GM12878 (cell line): ENCODE measurements around the gene DOCK2. TPM values are rescaled to one million over a fixed set of nuclear protein-coding genes. Genes with fewer than 3 reads are reported as not detected.

ENCODE experiments used
- ATAC-seq: fragments of 200-7000 bp; cut with Tn5 transposase; 3 replicates; pipeline ENCODE4 v1.9.1; 2020; ENCODE audit warnings: mild to moderate bottlenecking, moderate library complexity
- BruUV-seq: library from RNA; stranded (reverse); fragments of 400-500 nt; replicated peaks from 2 replicates; lab custom pipeline; 2021; lab: Mats Ljungman, UMichigan
- CTCF ChIA-PET: fragments of 300-600 bp; sonication (Branson Sonifier 250); formaldehyde crosslinking; extraction: SDS; loops from one replicate; lab custom pipeline; 2021; ENCODE audit warnings: inconsistent platforms; lab: Yijun Ruan, JAX
- POLR2A ChIA-PET: fragments of 350-600 bp; formaldehyde crosslinking; extraction: SDS; loops from one replicate; lab custom pipeline; 2021; ENCODE audit warnings: inconsistent platforms; lab: Charles Lee
- RAD21 ChIA-PET: fragments of 300-600 bp; sonication (Branson Sonifier 250); formaldehyde crosslinking; loops from one replicate; lab custom pipeline; 2023; ENCODE audit warnings: antibody characterized with exemption; ENCODE audit not compliant: unreplicated experiment; lab: Charles Lee
- SMC1A ChIA-PET: fragments of 300-600 bp; sonication (Branson Sonifier 250); formaldehyde crosslinking; loops from one replicate; lab custom pipeline; 2023; ENCODE audit not compliant: unreplicated experiment, uncharacterized antibody; lab: Charles Lee
- DNase-seq: peaks from one replicate; pipeline ENCODE4 v3.0.0-alpha.2; 2011; ENCODE audit warnings: low read depth, low spot score
- FAIRE-seq: peaks from 3 replicates; lab custom pipeline; 2011; peaks lifted over from hg19 to GRCh38; lab: Jason Lieb, UNC
- H2AFZ ChIP-seq: 2 replicates; pipeline ENCODE4 v1.6.0; 2011; ENCODE audit warnings: low read depth, low read length, control low read depth; ENCODE audit not compliant: control insufficient read depth
- H3K27ac ChIP-seq: 2 replicates; pipeline ENCODE4 v1.5.1; 2011; ENCODE audit warnings: control low read depth; ENCODE audit not compliant: control insufficient read depth, insufficient read depth
- H3K27me3 ChIP-seq, 2 experiments: replicated peaks in 1 of 2; 2 replicates each; pipeline versions ENCODE4 v1.6.0 to v1.6.1; 2011; ENCODE audit warnings: low read length in 1 of 2; ENCODE audit not compliant: control insufficient read depth in 2 of 2, insufficient read depth in 2 of 2
- H3K36me3 ChIP-seq, 2 experiments: 2 replicates each; pipeline ENCODE4 v1.5.1; 2011; ENCODE audit warnings: low read length in 1 of 2; ENCODE audit not compliant: control insufficient read depth in 2 of 2, insufficient read depth in 2 of 2
- H3K4me1 ChIP-seq: 2 replicates; pipeline ENCODE4 v1.6.1; 2011; ENCODE audit warnings: mild to moderate bottlenecking, low read length, moderate library complexity, mixed read lengths; ENCODE audit not compliant: control insufficient read depth, insufficient read depth
- H3K4me2 ChIP-seq: 2 replicates; pipeline ENCODE4 v1.6.0; 2011; ENCODE audit warnings: control low read depth; ENCODE audit not compliant: control insufficient read depth, insufficient read depth
- H3K4me3 ChIP-seq: fragments of 200-600 bp; sonication (generic); 2 replicates; pipeline ENCODE4 v1.5.1; 2016
- H3K79me2 ChIP-seq: 2 replicates; pipeline ENCODE4 v1.6.0; 2011; ENCODE audit warnings: low read length; ENCODE audit not compliant: control insufficient read depth, insufficient read depth
- H3K9ac ChIP-seq: 2 replicates; pipeline ENCODE4 v1.8.0; 2011; ENCODE audit warnings: low read length, control low read depth, mixed read lengths; ENCODE audit not compliant: control insufficient read depth, insufficient read depth
- H3K9me3 ChIP-seq: replicated peaks from 3 replicates; pipeline ENCODE4 v1.5.1; 2011; ENCODE audit warnings: mild to moderate bottlenecking, low read length; ENCODE audit not compliant: control insufficient read depth, insufficient read depth
- H4K20me1 ChIP-seq: 2 replicates; pipeline ENCODE4 v1.6.0; 2011; ENCODE audit not compliant: control insufficient read depth, insufficient read depth
- ASH2L ChIP-seq: fragments of 300-600, 200-600 bp; sonication (generic); IDR thresholded peaks from 2 replicates; pipeline ENCODE4 v1.6.1; 2017; ENCODE audit warnings: low read depth, mild to moderate bottlenecking, borderline replicate concordance
- BACH1 ChIP-seq: fragments of 450-650 bp; IDR thresholded peaks from 2 replicates; pipeline ENCODE4 v1.6.1; 2017; ENCODE audit warnings: mild to moderate bottlenecking, borderline replicate concordance
- CEBPB ChIP-seq, 2 experiments: fragments of 150-350 bp in 1 of 2; IDR thresholded peaks; 2 replicates each; pipeline ENCODE4 v1.6.1; 2012 to 2014; ENCODE audit warnings: low read depth in 2 of 2, low read length in 2 of 2, borderline replicate concordance in 1 of 2, inconsistent platforms in 1 of 2
- DPF2 ChIP-seq: fragments of 450-650 bp; IDR thresholded peaks from 2 replicates; pipeline ENCODE4 v1.6.1; 2017; ENCODE audit warnings: mild to moderate bottlenecking
- EZH2 ChIP-seq: IDR thresholded peaks from 2 replicates; pipeline ENCODE4 v1.6.1; 2012; ENCODE audit warnings: low read depth, mild to moderate bottlenecking, control low read depth, inconsistent platforms, low read length, borderline replicate concordance; ENCODE audit not compliant: control insufficient read depth
- IKZF1 ChIP-seq: fragments of 450-650 bp; conservative IDR thresholded peaks from 2 replicates; pipeline ENCODE4 v1.6.1; 2017; ENCODE audit warnings: antibody characterized with exemption, mild to moderate bottlenecking
- NBN ChIP-seq: fragments of 450-650 bp; IDR thresholded peaks from 2 replicates; pipeline ENCODE4 v1.6.1; 2016
- NFIC ChIP-seq: IDR thresholded peaks from 2 replicates; pipeline ENCODE4 v1.6.1; 2012; ENCODE audit warnings: low read depth, mild to moderate bottlenecking, inconsistent platforms, low read length, moderate library complexity
- PAX5 ChIP-seq: IDR thresholded peaks from 2 replicates; pipeline ENCODE4 v1.6.1; 2011; ENCODE audit warnings: low read depth, low read length, borderline replicate concordance
- RBBP5 ChIP-seq: fragments of 200-600 bp; sonication (generic); conservative IDR thresholded peaks from 2 replicates; pipeline ENCODE4 v1.6.1; 2016
- RUNX3 ChIP-seq: IDR thresholded peaks from 2 replicates; pipeline ENCODE4 v1.6.1; 2012; ENCODE audit warnings: low read length, inconsistent platforms
- SMC3 ChIP-seq: IDR thresholded peaks from 2 replicates; pipeline ENCODE4 v1.6.1; 2011; ENCODE audit warnings: low read length, improper control_type of control experiment, borderline replicate concordance
- SRF ChIP-seq, 2 experiments: IDR thresholded peaks; 2 replicates each; pipeline ENCODE4 v1.6.1; 2011; ENCODE audit warnings: low read depth in 2 of 2, low read length in 2 of 2, mild to moderate bottlenecking in 1 of 2, moderate library complexity in 1 of 2
- WGBS: methylation state at CpG from one replicate; pipeline ENCODE4 v1.1.6; 2016; ENCODE audit warnings: low lambda C conversion rate; ENCODE audit not compliant: insufficient replicate concordance, insufficient coverage; ENCODE audit errors: missing lambda C conversion rate; 5-methylcytosine and 5-hydroxymethylcytosine counted together
- in situ Hi-C: fragments of 300-500 bp; cut with MboI; formaldehyde crosslinking; loops from 9 replicates; pipeline ENCODE4 v1.14.3; 2018; ENCODE audit warnings: mixed read lengths
- intact Hi-C: fragments of 100-400 bp; cut with micrococcal nuclease; formaldehyde crosslinking; loops from one replicate; pipeline ENCODE4 v1.14.2; 2022; ENCODE audit not compliant: unreplicated experiment
- polyA plus RNA-seq, 11 experiments: library from polyadenylated mRNA; depleted of rRNA in 4 of 11; unstranded in 6 of 11; stranded (reverse) in 5 of 11; fragments of >200 nt; fragmentation: Nextera tagmentation in 4 of 11; fragmentation: Illumina TruSeq in 1 of 11; extraction: Ambion mirVana in 4 of 11; extraction: Trizol in 1 of 11; gene quantifications; 1 replicate in 1 of 11; 2 replicates in 10 of 11; pipeline versions ENCODE4 v1.2.1 to v1.2.3, GENCODE V29; 2011 to 2016; ENCODE audit warnings: inconsistent platforms in 2 of 11, missing spikeins in 2 of 11, low read depth in 1 of 11
- total RNA-seq, 4 experiments: library from RNA; depleted of rRNA in 3 of 4; stranded (reverse); fragments of >200 nt in 3 of 4; fragmentation: Illumina TruSeq in 1 of 4; extraction: Trizol in 1 of 4; gene quantifications; 2 replicates each; pipeline versions ENCODE4 v1.2.1 to v1.2.3, GENCODE V29; 2013 to 2021
- TF ChIP-seq, protein P1 (sequence below): IDR thresholded peaks from 2 replicates; pipeline ENCODE4 v1.6.1; 2011; ENCODE audit warnings: borderline replicate concordance, low read depth, mild to moderate bottlenecking, moderate library complexity, mixed read lengths, low read length; ENCODE audit not compliant: insufficient read depth; ENCODE audit errors: extremely low read length
- TF ChIP-seq, protein P2 (sequence below): fragments of 450-650 bp; formaldehyde crosslinking; IDR thresholded peaks from 2 replicates; pipeline ENCODE4 v1.4.0; 2022; ENCODE audit warnings: mild to moderate bottlenecking, moderate library complexity
- TF ChIP-seq, protein P3 (sequence below): IDR thresholded peaks from 2 replicates; pipeline ENCODE4 v1.6.1; 2012; ENCODE audit warnings: low read depth, low read length, improper control_type of control experiment
- TF ChIP-seq, protein P4 (sequence below): fragments of 450-650 bp; IDR thresholded peaks from 2 replicates; pipeline ENCODE4 v1.6.1; 2017; ENCODE audit warnings: mild to moderate bottlenecking, moderate library complexity

The DOCK2 gene
- total and polyA plus RNA-seq, 10 of the 15 experiments (the other 5 are each of a cell fraction or from before 2014, with no cell fraction given), result 34.2 to 192 (median 118) TPM

DNA sequence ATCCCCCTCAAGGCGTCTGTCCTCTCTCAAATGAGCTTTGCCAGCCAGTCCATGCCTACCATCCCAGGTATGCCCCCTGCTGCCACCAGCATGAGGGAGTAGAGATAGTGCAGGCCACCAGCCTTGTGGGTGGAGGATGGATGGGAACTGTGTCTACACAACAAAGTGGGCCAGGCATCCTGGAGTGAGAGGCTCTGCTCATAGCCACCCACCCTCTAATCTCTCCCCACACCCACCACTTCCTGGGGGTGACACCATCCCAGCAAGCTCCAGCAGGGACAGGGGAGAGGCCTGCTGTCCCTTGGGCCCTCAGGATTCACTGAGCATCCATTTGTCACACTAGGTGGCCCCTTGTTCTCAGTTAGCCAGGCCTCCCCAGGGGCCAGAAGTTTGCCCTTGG lies 443.1 kb downstream of the DOCK2 start:
- POLR2A ChIA-PET, result no interaction called here
- RAD21 ChIA-PET, result no interaction called here
- TF ChIP-seq DPF2 (no peak), RBBP5 (no peak), NBN (no peak), EZH2 (no peak), CEBPB (IDR thresholded peaks at IDR 0.05; ENCODE audit: borderline replicate concordance in 1 of 2, low read depth in 2 of 2, low read length in 2 of 2) (no peak), NFIC (no peak), BACH1 (no peak), RUNX3 (no peak), PAX5 (no peak), IKZF1 (no peak), SRF (IDR thresholded peaks at IDR 0.05; ENCODE audit: low read depth in 2 of 2, low read length in 2 of 2) (no peak), SMC3 (no peak), ASH2L (no peak)
- TF ChIP-seq, protein P1, sequence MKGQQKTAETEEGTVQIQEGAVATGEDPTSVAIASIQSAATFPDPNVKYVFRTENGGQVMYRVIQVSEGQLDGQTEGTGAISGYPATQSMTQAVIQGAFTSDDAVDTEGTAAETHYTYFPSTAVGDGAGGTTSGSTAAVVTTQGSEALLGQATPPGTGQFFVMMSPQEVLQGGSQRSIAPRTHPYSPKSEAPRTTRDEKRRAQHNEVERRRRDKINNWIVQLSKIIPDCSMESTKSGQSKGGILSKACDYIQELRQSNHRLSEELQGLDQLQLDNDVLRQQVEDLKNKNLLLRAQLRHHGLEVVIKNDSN, result no peak
- TF ChIP-seq, protein P2, sequence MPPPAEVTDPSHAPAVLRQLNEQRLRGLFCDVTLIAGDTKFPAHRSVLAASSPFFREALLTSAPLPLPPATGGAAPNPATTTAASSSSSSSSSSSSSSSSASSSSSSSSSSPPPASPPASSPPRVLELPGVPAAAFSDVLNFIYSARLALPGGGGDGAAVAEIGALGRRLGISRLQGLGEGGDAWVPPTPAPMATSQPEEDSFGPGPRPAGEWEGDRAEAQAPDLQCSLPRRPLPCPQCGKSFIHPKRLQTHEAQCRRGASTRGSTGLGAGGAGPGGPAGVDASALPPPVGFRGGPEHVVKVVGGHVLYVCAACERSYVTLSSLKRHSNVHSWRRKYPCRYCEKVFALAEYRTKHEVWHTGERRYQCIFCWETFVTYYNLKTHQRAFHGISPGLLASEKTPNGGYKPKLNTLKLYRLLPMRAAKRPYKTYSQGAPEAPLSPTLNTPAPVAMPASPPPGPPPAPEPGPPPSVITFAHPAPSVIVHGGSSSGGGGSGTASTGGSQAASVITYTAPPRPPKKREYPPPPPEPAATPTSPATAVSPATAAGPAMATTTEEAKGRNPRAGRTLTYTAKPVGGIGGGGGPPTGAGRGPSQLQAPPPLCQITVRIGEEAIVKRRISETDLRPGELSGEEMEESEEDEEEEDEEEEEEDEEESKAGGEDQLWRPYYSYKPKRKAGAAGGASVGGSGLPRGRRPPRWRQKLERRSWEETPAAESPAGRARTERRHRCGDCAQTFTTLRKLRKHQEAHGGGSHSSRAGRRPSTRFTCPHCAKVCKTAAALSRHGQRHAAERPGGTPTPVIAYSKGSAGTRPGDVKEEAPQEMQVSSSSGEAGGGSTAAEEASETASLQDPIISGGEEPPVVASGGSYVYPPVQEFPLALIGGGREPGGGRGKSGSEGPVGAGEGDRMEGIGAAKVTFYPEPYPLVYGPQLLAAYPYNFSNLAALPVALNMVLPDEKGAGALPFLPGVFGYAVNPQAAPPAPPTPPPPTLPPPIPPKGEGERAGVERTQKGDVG (CRISPR knock-in tag), result no peak
- TF ChIP-seq, protein P3, sequence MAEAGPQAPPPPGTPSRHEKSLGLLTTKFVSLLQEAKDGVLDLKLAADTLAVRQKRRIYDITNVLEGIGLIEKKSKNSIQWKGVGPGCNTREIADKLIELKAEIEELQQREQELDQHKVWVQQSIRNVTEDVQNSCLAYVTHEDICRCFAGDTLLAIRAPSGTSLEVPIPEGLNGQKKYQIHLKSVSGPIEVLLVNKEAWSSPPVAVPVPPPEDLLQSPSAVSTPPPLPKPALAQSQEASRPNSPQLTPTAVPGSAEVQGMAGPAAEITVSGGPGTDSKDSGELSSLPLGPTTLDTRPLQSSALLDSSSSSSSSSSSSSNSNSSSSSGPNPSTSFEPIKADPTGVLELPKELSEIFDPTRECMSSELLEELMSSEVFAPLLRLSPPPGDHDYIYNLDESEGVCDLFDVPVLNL, result no peak
- TF ChIP-seq, protein P4, sequence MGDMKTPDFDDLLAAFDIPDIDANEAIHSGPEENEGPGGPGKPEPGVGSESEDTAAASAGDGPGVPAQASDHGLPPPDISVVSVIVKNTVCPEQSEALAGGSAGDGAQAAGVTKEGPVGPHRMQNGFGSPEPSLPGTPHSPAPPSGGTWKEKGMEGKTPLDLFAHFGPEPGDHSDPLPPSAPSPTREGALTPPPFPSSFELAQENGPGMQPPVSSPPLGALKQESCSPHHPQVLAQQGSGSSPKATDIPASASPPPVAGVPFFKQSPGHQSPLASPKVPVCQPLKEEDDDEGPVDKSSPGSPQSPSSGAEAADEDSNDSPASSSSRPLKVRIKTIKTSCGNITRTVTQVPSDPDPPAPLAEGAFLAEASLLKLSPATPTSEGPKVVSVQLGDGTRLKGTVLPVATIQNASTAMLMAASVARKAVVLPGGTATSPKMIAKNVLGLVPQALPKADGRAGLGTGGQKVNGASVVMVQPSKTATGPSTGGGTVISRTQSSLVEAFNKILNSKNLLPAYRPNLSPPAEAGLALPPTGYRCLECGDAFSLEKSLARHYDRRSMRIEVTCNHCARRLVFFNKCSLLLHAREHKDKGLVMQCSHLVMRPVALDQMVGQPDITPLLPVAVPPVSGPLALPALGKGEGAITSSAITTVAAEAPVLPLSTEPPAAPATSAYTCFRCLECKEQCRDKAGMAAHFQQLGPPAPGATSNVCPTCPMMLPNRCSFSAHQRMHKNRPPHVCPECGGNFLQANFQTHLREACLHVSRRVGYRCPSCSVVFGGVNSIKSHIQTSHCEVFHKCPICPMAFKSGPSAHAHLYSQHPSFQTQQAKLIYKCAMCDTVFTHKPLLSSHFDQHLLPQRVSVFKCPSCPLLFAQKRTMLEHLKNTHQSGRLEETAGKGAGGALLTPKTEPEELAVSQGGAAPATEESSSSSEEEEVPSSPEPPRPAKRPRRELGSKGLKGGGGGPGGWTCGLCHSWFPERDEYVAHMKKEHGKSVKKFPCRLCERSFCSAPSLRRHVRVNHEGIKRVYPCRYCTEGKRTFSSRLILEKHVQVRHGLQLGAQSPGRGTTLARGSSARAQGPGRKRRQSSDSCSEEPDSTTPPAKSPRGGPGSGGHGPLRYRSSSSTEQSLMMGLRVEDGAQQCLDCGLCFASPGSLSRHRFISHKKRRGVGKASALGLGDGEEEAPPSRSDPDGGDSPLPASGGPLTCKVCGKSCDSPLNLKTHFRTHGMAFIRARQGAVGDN, result no peak

More for the DNA sequence above, 443.1 kb downstream of the DOCK2 start:
- FAIRE-seq (no peak), DNase-seq (no peak), ATAC-seq (no peak)
- H3K27me3 ChIP-seq, result no peaks in the 10 kb centered on the region
- CTCF ChIA-PET, result no interaction called here
- WGBS, result 100% methylated on average over 1 of the region's 1 CpG
- in situ Hi-C loops (no loop called here), intact Hi-C loops (no loop called here)
- BruUV-seq, result no TSS peak
- H3K9me3 ChIP-seq, result no peaks in the 10 kb centered on the region
- H3K27ac ChIP-seq, result no peak overlapping the region
- no peak overlapping the region for H3K4me3 ChIP-seq
- H3K36me3 ChIP-seq, result peaks cover 42 to 57% of the 10 kb centered on the region in 2 experiments; a peak in 3 of 4 replicates
- no peaks in the 10 kb centered on the region for H4K20me1 ChIP-seq
- SMC1A ChIA-PET, result no interaction called here
- no peaks in the 10 kb centered on the region for H3K4me1 ChIP-seq
- no peak overlapping the region for H2AFZ ChIP-seq
- H3K4me2 ChIP-seq, result no peak overlapping the region
- no peaks in the 10 kb centered on the region for H3K79me2 ChIP-seq
- H3K9ac ChIP-seq, result no peak overlapping the region
